ENCODE results near the gene RALGDS.

DNA sequence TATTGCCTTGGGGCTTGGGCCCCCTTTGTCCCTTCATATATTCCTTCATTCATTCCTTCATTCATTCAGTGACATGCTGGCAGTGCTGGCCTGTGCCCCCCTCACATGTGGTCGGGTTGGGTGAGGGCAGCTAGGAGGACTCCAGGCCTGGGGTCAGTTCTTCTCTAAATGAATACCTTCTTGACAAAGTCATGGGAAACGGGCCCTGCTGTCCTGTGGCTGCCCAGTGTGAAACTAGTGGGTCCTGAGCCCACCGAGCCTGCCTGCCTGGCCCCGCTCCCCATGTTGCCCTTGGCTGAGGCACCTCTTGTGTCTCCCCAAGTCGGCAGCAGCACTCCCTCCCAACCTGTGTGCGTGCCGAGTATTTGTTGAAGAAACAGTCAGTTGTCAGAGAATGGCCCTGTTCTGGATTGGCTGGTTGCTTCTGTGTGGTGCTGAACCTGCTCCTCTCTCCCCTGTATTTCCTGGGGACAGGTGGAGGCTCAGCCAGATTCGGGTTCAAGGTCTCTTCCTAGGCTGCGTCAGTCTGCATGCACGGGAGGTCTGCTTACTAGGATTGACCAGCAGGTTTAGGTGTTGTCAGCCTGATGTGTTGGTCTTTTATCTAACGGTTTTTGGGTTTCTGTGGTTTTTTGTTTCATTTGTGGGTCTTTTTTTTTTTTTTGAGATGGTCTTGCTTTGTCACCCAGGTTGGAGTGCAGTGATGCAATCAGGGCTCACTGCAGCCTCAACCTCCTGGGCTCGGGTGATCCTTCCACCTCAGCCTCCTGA lies 62.3 kb downstream of the RALGDS start:
- TF ChIP-seq, protein P1, sequence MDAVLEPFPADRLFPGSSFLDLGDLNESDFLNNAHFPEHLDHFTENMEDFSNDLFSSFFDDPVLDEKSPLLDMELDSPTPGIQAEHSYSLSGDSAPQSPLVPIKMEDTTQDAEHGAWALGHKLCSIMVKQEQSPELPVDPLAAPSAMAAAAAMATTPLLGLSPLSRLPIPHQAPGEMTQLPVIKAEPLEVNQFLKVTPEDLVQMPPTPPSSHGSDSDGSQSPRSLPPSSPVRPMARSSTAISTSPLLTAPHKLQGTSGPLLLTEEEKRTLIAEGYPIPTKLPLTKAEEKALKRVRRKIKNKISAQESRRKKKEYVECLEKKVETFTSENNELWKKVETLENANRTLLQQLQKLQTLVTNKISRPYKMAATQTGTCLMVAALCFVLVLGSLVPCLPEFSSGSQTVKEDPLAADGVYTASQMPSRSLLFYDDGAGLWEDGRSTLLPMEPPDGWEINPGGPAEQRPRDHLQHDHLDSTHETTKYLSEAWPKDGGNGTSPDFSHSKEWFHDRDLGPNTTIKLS (IDR thresholded peaks at IDR 0.05; ENCODE audit: borderline replicate concordance, low read depth): no peak
- no peak for TF ChIP-seq ZNF512 (tag; IDR thresholded peaks at IDR 0.05)
- no peak for TF ChIP-seq SPI1 (IDR thresholded peaks at IDR 0.05; ENCODE audit: borderline replicate concordance, low read depth, low read length)
- TF ChIP-seq, protein P2, sequence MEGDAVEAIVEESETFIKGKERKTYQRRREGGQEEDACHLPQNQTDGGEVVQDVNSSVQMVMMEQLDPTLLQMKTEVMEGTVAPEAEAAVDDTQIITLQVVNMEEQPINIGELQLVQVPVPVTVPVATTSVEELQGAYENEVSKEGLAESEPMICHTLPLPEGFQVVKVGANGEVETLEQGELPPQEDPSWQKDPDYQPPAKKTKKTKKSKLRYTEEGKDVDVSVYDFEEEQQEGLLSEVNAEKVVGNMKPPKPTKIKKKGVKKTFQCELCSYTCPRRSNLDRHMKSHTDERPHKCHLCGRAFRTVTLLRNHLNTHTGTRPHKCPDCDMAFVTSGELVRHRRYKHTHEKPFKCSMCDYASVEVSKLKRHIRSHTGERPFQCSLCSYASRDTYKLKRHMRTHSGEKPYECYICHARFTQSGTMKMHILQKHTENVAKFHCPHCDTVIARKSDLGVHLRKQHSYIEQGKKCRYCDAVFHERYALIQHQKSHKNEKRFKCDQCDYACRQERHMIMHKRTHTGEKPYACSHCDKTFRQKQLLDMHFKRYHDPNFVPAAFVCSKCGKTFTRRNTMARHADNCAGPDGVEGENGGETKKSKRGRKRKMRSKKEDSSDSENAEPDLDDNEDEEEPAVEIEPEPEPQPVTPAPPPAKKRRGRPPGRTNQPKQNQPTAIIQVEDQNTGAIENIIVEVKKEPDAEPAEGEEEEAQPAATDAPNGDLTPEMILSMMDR (IDR thresholded peaks at IDR 0.05 in 2 of 3, conservative IDR thresholded peaks at IDR 0.05 in 1 of 3; ENCODE audit: insufficient read depth in 2 of 3, low read depth in 1 of 3, low read length in 3 of 3): no peak
- TF ChIP-seq CHD2 (IDR thresholded peaks at IDR 0.05; ENCODE audit: low read depth, low read length): no peak
- no peak for TF ChIP-seq SAFB2 (IDR thresholded peaks at IDR 0.05; ENCODE audit: borderline replicate concordance, low read depth, low read length, severe bottlenecking)
- TF ChIP-seq POLR2A (conservative IDR thresholded peaks at IDR 0.05): peak; percentile 47; the same call in 1 of the 2 replicates
- TF ChIP-seq SP1 (CRISPR knock-in tag; IDR thresholded peaks at IDR 0.05): no peak; the same call in 1 of the 2 replicates
- 0 out of 2 replicates have a peak, but pooled peaks have one; percentile 15 for TF ChIP-seq JUN (IDR thresholded peaks at IDR 0.05; ENCODE audit: borderline replicate concordance, low read depth, low read length)
- no peak for TF ChIP-seq JUN (CRISPR knock-in tag; IDR thresholded peaks at IDR 0.05; ENCODE audit: borderline replicate concordance)
- no peak for TF ChIP-seq MXI1 (IDR thresholded peaks at IDR 0.05; ENCODE audit: low read depth, low read length)
- no peak for TF ChIP-seq CC2D1A (IDR thresholded peaks at IDR 0.05)
- no peak for TF ChIP-seq ZNF212 (CRISPR knock-in tag; IDR thresholded peaks at IDR 0.05)
- peak; percentile 36; the same call in 1 of the 2 replicates for TF ChIP-seq C11orf30 (IDR thresholded peaks at IDR 0.05; ENCODE audit: low read depth)
